ENCODE measurements around the gene MAPK10.

The MAPK10 gene

DNA sequence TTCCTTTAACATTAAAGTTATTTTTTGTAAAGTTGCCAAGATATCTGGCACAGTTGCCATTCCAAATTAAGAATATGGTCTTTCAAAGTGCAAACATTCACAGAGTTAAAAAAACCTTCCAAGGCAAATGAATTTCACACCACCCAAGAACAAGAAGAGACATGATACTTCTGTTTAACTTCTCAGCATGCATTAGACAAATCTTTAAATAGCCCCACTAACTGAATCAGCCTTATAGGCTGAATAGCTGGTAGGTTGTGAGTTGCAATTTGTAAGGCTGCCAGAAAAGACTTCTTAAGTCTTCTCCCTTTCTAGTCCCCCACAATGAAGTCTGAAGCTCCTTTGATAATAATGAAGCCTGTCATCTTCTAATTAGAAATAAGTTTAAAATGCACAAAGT lies 95.6 kb downstream of the MAPK10 start:
- DNase-seq (ENCODE audit: low spot score), result no peak
- POLR2A ChIA-PET (ENCODE audit: low non-redundant PET), result no interaction called here
- H3K27ac ChIP-seq, result no peak overlapping the region
- CTCF ChIA-PET, result no interaction called here
- TF ChIP-seq, protein P1, sequence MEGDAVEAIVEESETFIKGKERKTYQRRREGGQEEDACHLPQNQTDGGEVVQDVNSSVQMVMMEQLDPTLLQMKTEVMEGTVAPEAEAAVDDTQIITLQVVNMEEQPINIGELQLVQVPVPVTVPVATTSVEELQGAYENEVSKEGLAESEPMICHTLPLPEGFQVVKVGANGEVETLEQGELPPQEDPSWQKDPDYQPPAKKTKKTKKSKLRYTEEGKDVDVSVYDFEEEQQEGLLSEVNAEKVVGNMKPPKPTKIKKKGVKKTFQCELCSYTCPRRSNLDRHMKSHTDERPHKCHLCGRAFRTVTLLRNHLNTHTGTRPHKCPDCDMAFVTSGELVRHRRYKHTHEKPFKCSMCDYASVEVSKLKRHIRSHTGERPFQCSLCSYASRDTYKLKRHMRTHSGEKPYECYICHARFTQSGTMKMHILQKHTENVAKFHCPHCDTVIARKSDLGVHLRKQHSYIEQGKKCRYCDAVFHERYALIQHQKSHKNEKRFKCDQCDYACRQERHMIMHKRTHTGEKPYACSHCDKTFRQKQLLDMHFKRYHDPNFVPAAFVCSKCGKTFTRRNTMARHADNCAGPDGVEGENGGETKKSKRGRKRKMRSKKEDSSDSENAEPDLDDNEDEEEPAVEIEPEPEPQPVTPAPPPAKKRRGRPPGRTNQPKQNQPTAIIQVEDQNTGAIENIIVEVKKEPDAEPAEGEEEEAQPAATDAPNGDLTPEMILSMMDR (conservative IDR thresholded peaks at IDR 0.05; ENCODE audit: low read depth), result no peak

DNA sequence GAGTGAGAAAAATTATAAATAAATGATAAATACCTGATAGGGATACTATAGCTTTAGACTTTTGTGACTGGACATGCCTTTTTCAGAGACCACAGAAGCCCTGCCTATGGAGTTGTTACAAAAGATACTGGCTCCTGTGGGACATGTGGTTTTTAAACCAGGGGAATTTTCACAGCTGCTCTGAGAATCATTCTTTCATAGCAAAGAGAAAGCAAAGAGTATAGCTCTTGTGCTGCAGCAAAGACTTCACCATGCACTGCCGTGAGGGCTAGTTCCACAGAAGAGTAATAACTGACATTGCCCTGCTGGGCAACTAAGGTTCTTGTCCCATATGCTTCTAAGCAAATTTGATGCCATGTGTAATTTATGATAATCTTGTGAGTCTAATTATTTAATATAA lies 98.2 kb downstream of the MAPK10 start:
- POLR2A ChIA-PET (ENCODE audit: low non-redundant PET), result no interaction called here
- H3K27ac ChIP-seq, result no peak overlapping the region
- CTCF ChIA-PET, result no interaction called here
- no peak for DNase-seq (ENCODE audit: low spot score)
- TF ChIP-seq, protein P1 (conservative IDR thresholded peaks at IDR 0.05; ENCODE audit: low read depth), result no peak

DNA sequence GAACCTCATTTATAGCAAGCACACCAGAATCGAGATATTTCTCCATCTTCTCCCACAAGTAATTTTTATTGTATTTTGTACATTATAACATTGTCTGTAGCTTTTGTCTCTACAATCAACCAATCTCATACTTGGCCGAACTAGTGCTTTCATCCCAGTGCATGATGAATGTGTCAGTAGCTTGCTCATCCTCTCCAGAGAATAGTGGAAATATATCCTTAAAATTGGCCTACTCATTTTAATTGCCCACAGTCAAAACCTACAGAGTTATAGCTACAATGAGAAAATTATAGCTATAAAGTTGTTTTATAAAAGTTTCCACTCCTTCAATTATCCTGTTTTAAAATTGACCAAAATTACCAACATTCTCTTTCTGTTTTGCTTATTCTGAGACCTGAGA lies 103.8 kb downstream of the MAPK10 start:
- no peak overlapping the region for H3K27ac ChIP-seq
- no peak for DNase-seq (ENCODE audit: low spot score)
- TF ChIP-seq, protein P1 (conservative IDR thresholded peaks at IDR 0.05; ENCODE audit: low read depth), result no peak
- ChIA-PET POLR2A (ENCODE audit: low non-redundant PET) (no interaction called here), CTCF (interaction anchor here (0.8 kb wide), 1 partner anchor 197 kb away, joined by 4 read pairs; no protein-coding TSS in a partner anchor)

DNA sequence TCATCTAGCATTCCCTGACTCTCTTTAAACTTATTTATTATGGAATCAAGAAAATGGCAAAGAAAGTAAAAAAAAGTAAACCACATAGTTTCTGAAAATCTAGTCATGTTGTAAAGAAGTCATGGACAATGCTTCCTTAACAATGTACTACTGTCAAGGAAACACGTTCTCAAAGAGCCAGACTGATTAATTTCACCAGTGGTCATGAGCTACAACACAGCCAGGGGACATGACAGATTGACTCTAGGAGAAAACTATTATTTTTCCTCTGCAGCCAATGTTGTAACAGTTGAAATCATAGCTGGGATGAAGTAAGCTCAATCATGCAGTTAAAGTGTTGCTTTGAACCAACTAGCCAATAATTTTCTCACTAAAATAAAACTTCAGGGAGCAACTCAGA lies 109.2 kb downstream of the MAPK10 start:
- ChIA-PET POLR2A (ENCODE audit: low non-redundant PET) (no interaction called here), CTCF (interaction anchor here (0.6 kb wide), 1 partner anchor 282 kb away, joined by 3 read pairs; no protein-coding TSS in a partner anchor)
- TF ChIP-seq, protein P1 (conservative IDR thresholded peaks at IDR 0.05; ENCODE audit: low read depth), result no peak
- DNase-seq (ENCODE audit: low spot score), result no peak
- H3K27ac ChIP-seq, result no peak overlapping the region

DNA sequence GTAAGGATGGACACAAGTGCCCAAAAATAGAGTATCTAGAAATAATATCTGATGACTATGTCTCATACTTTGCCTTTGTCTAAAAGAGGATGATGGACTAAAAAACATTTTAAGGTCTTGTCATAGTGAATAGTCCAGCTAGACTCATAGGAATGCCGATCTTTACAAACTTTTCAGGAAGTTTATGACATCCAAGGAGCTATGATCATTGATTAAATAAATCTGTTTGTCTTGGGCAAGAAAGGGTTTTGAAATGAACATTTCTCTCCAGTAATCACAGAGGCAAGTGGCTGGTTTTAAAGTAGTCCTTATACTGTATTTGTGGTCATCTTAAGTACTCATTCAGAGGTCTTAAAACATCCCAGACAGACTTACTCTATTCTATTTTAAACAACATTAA lies 109.8 kb downstream of the MAPK10 start:
- TF ChIP-seq, protein P1 (conservative IDR thresholded peaks at IDR 0.05; ENCODE audit: low read depth), result no peak
- ChIA-PET CTCF (interaction anchor here (0.6 kb wide), 1 partner anchor 281 kb away, joined by 3 read pairs; no protein-coding TSS in a partner anchor), POLR2A (ENCODE audit: low non-redundant PET) (no interaction called here)
- DNase-seq (ENCODE audit: low spot score), result no peak
- H3K27ac ChIP-seq, result no peak overlapping the region

DNA sequence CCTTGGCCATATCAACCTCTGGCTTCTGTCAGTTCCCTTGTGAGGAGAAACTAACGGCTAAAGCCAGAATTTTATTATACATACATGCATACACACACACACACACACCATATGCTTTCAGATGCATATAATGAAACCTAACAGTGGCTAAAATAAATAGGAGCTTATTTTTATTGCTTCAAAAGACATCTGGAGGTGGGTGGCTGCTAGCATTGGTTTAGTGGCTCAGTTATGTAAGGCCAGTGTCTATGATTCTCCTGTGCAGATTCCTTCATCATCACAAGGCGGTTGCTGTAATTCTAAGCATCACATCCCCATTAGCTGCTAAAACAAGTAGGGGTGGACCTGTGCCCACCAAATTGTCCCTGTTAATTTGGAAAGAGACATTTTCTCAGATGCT lies 110.8 kb downstream of the MAPK10 start:
- POLR2A ChIA-PET (ENCODE audit: low non-redundant PET), result no interaction called here
- DNase-seq (ENCODE audit: low spot score), result no peak
- TF ChIP-seq, protein P1 (conservative IDR thresholded peaks at IDR 0.05; ENCODE audit: low read depth), result no peak
- CTCF ChIA-PET, result no interaction called here
- no peak overlapping the region for H3K27ac ChIP-seq

DNA sequence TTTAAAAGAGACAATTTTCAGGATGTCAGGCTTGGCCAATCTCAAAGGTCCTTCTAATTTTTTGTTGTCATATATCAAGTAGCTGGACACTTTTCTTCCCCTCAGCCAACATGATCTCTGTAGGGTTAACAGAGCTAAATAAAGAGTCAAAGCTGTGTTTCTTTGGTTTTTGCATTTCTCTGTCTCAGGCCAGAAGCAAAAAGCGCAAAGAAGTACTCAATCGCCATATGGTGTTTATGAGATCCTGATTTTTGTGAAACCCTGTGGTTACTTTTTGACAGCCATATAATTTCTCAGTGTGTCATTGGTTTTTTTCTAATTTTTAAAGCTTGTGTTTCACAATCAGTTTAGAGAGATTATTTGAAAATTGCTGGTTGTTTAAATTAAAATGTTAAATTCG lies 111.9 kb downstream of the MAPK10 start:
- CTCF ChIA-PET, result interaction anchor here (0.5 kb wide), 1 partner anchor 17 kb away, joined by 4 read pairs; no protein-coding TSS in a partner anchor
- POLR2A ChIA-PET (ENCODE audit: low non-redundant PET), result no interaction called here
- H3K27ac ChIP-seq, result no peak overlapping the region
- DNase-seq (ENCODE audit: low spot score), result no peak
- TF ChIP-seq, protein P1 (conservative IDR thresholded peaks at IDR 0.05; ENCODE audit: low read depth), result no peak

Data from RWPE1 (cell line).